ENCODE results near the gene DCUN1D5. TPM values are rescaled to one million over a fixed set of nuclear protein-coding genes. Genes with fewer than 3 reads are reported as not detected.

Gene DCUN1D5
- total and polyA plus RNA-seq, 4 donors, result 12.0 to 17.7 (median 15.1) TPM

DNA sequence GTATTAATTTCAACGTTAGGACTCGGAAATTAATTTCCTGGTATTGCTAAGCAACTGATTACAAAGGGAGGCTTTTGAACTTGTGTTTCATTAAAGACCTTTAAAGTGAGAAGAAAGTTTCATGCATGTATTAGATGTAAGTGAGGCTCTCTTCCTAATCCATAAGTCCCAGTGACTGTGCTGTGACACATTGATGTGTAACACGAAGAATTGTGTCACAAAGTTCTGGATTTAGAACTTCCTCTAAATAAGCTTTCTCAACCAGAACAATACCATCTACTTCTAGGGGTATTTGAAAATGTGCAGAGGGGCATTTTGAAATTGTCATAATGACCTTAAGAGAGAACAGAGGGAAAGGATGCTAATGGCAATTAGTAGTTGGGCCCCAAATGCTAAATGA, 14.4 kb downstream of the DCUN1D5 start (continued):
- TF ChIP-seq, protein P1, sequence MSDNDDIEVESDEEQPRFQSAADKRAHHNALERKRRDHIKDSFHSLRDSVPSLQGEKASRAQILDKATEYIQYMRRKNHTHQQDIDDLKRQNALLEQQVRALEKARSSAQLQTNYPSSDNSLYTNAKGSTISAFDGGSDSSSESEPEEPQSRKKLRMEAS (IDR thresholded peaks at IDR 0.05), result no peak
- no peak for TF ChIP-seq FOXA1 (IDR thresholded peaks at IDR 0.05)
- no peak for TF ChIP-seq HNF4G (IDR thresholded peaks at IDR 0.05)

DNA sequence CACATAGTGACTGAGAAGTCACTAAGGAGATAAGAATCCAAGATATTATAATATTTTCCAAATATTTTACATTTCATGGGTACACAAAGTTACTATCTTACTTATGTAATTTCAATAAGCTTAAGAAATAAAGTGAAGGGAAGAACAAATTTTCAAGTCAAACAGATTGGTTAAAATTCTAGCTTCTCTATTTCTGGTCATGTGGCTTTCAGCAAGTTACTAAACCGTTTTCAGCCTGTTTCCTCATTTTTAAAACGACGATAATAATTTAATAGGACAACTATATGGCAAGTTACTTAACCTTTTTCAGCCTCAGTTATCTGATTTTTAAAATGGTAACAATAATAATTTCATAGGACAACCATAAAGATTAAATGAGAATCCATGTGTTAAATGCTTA, 15.6 kb downstream of the DCUN1D5 start:
- Histone ChIP-seq H3K4me1 (ENCODE audit: control insufficient read depth in 4 of 4, insufficient read depth in 4 of 4, low read length in 3 of 4) (no peaks in the 10 kb centered on the region), H3K9ac (ENCODE audit: low read depth in 1 of 2, low read length in 2 of 2) (no peak overlapping the region), H3K9me3 (ENCODE audit: control insufficient read depth in 4 of 4, low read length in 3 of 4) (no peaks in the 10 kb centered on the region), H3K27ac (ENCODE audit: low read depth in 1 of 2, low read length in 2 of 2) (no peak overlapping the region), H3K36me3 (ENCODE audit: control insufficient read depth in 4 of 4, insufficient read depth in 3 of 4, low read depth in 1 of 4, low read length in 3 of 4) (peaks cover 9 to 24% (median 14%) of the 10 kb centered on the region in 4 donors), H3K27me3 (ENCODE audit: control insufficient read depth in 4 of 4, insufficient read depth in 4 of 4, low read length in 3 of 4) (no peaks in the 10 kb centered on the region), H3K4me3 (ENCODE audit: low read depth in 1 of 3, low read length in 3 of 3) (no peak overlapping the region)
- no peak for DNase-seq (ENCODE audit: low spot score)
- 87% methylated on average over 3 of the region's 3 CpGs for WGBS
- TF ChIP-seq, protein P2, sequence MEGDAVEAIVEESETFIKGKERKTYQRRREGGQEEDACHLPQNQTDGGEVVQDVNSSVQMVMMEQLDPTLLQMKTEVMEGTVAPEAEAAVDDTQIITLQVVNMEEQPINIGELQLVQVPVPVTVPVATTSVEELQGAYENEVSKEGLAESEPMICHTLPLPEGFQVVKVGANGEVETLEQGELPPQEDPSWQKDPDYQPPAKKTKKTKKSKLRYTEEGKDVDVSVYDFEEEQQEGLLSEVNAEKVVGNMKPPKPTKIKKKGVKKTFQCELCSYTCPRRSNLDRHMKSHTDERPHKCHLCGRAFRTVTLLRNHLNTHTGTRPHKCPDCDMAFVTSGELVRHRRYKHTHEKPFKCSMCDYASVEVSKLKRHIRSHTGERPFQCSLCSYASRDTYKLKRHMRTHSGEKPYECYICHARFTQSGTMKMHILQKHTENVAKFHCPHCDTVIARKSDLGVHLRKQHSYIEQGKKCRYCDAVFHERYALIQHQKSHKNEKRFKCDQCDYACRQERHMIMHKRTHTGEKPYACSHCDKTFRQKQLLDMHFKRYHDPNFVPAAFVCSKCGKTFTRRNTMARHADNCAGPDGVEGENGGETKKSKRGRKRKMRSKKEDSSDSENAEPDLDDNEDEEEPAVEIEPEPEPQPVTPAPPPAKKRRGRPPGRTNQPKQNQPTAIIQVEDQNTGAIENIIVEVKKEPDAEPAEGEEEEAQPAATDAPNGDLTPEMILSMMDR (IDR thresholded peaks at IDR 0.05; ENCODE audit: low read depth, low read length, missing input control), result no peak
- TF ChIP-seq NR2F2 (IDR thresholded peaks at IDR 0.05), result no peak
- TF ChIP-seq JUND (IDR thresholded peaks at IDR 0.05), result no peak
- TF ChIP-seq HNF4A (conservative IDR thresholded peaks at IDR 0.05), result no peak
- TF ChIP-seq, protein P1 (IDR thresholded peaks at IDR 0.05), result no peak
- TF ChIP-seq, protein P3, sequence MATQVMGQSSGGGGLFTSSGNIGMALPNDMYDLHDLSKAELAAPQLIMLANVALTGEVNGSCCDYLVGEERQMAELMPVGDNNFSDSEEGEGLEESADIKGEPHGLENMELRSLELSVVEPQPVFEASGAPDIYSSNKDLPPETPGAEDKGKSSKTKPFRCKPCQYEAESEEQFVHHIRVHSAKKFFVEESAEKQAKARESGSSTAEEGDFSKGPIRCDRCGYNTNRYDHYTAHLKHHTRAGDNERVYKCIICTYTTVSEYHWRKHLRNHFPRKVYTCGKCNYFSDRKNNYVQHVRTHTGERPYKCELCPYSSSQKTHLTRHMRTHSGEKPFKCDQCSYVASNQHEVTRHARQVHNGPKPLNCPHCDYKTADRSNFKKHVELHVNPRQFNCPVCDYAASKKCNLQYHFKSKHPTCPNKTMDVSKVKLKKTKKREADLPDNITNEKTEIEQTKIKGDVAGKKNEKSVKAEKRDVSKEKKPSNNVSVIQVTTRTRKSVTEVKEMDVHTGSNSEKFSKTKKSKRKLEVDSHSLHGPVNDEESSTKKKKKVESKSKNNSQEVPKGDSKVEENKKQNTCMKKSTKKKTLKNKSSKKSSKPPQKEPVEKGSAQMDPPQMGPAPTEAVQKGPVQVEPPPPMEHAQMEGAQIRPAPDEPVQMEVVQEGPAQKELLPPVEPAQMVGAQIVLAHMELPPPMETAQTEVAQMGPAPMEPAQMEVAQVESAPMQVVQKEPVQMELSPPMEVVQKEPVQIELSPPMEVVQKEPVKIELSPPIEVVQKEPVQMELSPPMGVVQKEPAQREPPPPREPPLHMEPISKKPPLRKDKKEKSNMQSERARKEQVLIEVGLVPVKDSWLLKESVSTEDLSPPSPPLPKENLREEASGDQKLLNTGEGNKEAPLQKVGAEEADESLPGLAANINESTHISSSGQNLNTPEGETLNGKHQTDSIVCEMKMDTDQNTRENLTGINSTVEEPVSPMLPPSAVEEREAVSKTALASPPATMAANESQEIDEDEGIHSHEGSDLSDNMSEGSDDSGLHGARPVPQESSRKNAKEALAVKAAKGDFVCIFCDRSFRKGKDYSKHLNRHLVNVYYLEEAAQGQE (IDR thresholded peaks at IDR 0.05), result no peak
- TF ChIP-seq FOXA1 (IDR thresholded peaks at IDR 0.05), result no peak
- TF ChIP-seq, protein P4, sequence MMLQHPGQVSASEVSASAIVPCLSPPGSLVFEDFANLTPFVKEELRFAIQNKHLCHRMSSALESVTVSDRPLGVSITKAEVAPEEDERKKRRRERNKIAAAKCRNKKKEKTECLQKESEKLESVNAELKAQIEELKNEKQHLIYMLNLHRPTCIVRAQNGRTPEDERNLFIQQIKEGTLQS (IDR thresholded peaks at IDR 0.05), result no peak
- no peak for TF ChIP-seq EGR1 (IDR thresholded peaks at IDR 0.05; ENCODE audit: low read depth in 2 of 2)
- no peak for TF ChIP-seq RAD21 (IDR thresholded peaks at IDR 0.05)
- no peak for TF ChIP-seq TAF1 (conservative IDR thresholded peaks at IDR 0.05)

DNA sequence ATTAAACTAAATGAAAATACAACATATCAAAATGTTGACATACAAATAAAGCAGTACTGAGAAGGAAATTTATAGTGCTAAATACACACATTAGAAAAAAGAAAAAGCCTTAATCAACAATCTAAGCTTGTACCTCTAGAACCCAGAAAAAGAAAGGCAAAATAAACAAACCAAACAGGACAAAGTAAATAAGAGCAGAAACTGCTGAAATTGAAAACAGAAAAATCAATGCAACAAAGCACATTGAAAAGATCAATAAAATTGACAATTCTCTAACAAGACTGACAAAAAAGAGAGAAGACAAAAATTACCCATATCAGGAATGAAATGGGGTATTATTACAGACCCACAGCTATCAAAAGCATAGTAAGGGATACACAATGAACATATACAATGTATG, 21.0 kb downstream of the DCUN1D5 start:
- H3K4me3 ChIP-seq (ENCODE audit: low read depth in 1 of 3, low read length in 3 of 3), result no peak overlapping the region
- no peak overlapping the region for H3K9ac ChIP-seq (ENCODE audit: low read depth in 1 of 2, low read length in 2 of 2)
- no peak for DNase-seq (ENCODE audit: low spot score)
- no peaks in the 10 kb centered on the region for H3K27me3 ChIP-seq (ENCODE audit: control insufficient read depth in 4 of 4, insufficient read depth in 4 of 4, low read length in 3 of 4)
- H3K36me3 ChIP-seq (ENCODE audit: control insufficient read depth in 4 of 4, insufficient read depth in 3 of 4, low read depth in 1 of 4, low read length in 3 of 4), result peaks cover 0 to 5% (median 2%) of the 10 kb centered on the region in 4 donors
- TF ChIP-seq HNF4A (conservative IDR thresholded peaks at IDR 0.05) (no peak), FOXA2 (IDR thresholded peaks at IDR 0.05) (peak; percentile 49)
- no peak overlapping the region for H3K27ac ChIP-seq (ENCODE audit: low read depth in 1 of 2, low read length in 2 of 2)
- H3K9me3 ChIP-seq (ENCODE audit: control insufficient read depth in 4 of 4, low read length in 3 of 4), result no peaks in the 10 kb centered on the region
- peaks cover 0 to 7% (median 1%) of the 10 kb centered on the region in 4 donors for H3K4me1 ChIP-seq (ENCODE audit: control insufficient read depth in 4 of 4, insufficient read depth in 4 of 4, low read length in 3 of 4)
